ENCODE data around the gene PAX5.
A peak's percentile ranks its signal among the peaks of the same experiment; 100 is the strongest.

DNA sequence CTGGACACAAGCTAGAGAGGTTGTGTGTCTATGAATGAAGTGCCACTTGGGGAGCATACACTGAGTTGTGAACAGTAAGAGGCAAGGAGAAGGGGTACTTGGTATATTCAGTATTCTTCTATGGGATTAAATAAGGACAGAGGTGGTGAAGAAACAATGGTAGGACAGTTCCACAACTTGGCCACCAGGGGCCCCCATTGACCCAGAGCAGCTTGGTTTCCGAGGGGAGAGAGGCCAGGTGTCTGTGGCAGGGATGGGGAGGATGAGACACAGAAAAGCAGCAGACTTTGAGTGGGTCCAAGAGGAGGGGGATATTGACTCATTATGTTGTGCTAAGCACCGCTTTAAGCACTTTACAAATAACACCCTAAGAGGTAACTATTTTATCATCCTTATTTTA lies 240.8 kb downstream of the PAX5 start:
- TF ChIP-seq CTCF (IDR thresholded peaks at IDR 0.05) (peak in 1 of 6 experiments; percentile 10), POLR2A (IDR thresholded peaks at IDR 0.05) (no peak)

Measured in esophagus squamous epithelium (tissue), 4 donors.